ENCODE measurements around the gene WRAP73.

DNA sequence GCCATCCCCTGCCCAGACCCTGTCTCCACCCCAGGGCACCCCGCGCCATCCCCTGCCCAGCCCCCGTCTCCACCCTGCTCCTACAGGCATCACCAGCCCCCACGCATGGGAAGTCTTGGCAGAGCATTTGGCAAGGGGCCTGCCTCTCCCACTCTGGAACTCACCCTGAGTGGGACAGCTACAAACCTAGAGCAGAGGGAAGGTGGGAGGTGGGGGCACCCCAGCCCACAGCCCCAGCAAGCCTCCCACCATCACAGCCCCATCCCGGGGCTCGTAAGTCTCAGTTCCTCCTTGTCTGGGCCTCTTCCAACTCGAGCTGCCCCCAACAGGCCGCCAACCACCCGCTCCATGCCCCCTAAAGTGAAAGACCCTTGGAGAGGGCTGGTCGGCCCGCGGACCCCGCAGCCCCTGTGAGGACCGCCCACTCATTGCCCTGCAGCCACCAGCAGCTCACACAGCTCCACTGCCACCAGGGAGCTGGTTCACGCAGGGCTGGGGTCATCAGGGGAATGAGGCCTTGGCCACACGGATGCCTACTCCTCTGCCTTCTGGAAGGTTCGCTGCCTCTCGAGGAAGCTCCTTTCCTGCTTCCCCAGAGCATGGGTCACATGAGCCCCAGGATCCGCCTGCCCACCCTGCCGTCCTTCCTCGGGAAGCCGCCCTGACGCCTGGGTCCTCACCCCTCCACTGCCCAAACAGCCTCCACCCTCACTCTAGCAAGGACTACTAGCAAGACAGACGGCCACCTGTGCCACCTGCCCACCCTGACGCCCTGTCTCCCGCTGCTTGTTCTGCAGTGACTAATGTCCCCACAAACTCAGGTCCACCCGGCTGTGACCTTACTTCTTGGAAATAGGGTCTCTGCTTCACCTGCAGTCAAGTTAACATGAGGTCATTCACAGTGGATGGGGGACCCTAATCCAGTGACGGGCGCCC, 53.0 kb downstream of the WRAP73 start:
- no peak for TF ChIP-seq CTCF (IDR thresholded peaks at IDR 0.05)
- TF ChIP-seq POLR2AphosphoS5 (IDR thresholded peaks at IDR 0.05) = no peak
- no peak for TF ChIP-seq POLR2A (IDR thresholded peaks at IDR 0.05)
- no peak for TF ChIP-seq EP300 (IDR thresholded peaks at IDR 0.05)

All from stomach (tissue), 4 donors.